Heart left ventricle (tissue), 13 donors: ENCODE data around the gene HNF1A.

Experiments
- CTCF ChIP-seq, 12 donors: fragments of 200-600 bp; sonication (generic) in 4 of 12; IDR thresholded peaks; one replicate each; pipeline versions ENCODE4 v1.5.0 to v1.8.0; 2018 to 2022; ENCODE audit warnings: antibody characterized with exemption in 12 of 12, mild to moderate bottlenecking in 5 of 12
- POLR2A ChIP-seq, 2 donors: fragments of 450-650 bp; IDR thresholded peaks; one replicate each; pipeline ENCODE4 v1.6.1; 2017; ENCODE audit warnings: antibody characterized with exemption in 2 of 2, mild to moderate bottlenecking in 2 of 2, moderate library complexity in 2 of 2
- donor health status: ischemic (EF 13 %, LVEDD 7.1; RV severe dilation, severe dysfunction).
- donor health status: DM: no; HTN: yes; CAD: no.
- donor health status: DM: no; HTN: no; CAD: no.
- donor health status: ischemic (EF 25% LVEDD 6.9; RV normal size, moderate dysfunction).
- donor health status: ischemic (EF 25% LVEDD 5.7; RV mildly dilated, moderate dysfunction).
- donor health status: ischemic (EF 35%, LVEDD 5.7; RV mildly dilated, moderate dysfunction).
- donor health status: nonischemic (EF 11% LVEDD 7.7; RV severe dilation, severe dysfunction).
- donor health status: DM: yes; HTN: yes; CAD: no.
- donor health status: PGD.
- donor health status: ischemic (EF 29% LVEDD 5.4; RV normal size, mild dysfunction).
- donor health status: nonischemic (EF 23%, LVEDD 6.1; RV moderate dilation, normal function).

GRCh38 chr12:120939523-120939922 is 38.8 kb upstream of the HNF1A start:
- TF ChIP-seq POLR2A (IDR thresholded peaks at IDR 0.05) = no peak
- TF ChIP-seq CTCF (IDR thresholded peaks at IDR 0.05) = no peak
